Islet precursor cell (in vitro differentiated cells): ENCODE results near the gene INKA1.

Source experiments
- DNase-seq: peaks from one replicate; pipeline ENCODE4 v3.0.0-alpha.2; 2018

Gene INKA1

DNA sequence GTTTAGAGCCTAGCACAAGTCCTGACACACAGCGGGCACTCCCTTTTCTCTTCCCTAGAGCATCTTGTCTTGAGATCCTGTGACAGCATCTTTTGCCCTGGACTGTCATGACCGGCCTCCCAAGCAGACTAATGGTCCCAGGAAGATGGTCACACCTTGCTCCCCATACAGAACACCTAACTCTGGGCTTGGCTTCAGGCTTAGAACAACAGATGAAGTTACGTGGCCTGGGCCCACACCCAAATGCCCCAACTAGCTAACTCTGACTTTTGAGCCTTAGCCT is 15.9 kb upstream of the INKA1 start:
- no peak for DNase-seq

DNA sequence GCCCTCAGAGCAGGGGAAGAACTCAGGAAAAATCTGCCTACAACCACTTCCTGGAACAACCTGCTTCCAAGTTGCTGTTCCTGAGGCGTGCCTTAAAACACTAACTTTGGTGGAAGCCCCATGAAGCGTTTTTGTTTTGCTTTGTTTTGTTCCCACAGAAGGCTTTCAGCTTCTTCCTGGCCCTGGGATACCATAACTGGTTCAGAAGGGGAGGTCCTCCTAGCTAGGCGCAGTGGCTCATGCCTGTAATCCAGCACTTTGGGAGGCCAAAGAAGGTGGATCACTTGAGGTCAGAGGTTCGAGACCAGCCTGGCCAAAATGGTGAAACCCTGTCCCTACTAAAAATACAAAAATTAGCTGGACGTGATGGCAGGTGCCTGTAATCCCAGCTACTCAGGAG is 15.5 kb upstream of the INKA1 start:
- DNase-seq = no peak

DNA sequence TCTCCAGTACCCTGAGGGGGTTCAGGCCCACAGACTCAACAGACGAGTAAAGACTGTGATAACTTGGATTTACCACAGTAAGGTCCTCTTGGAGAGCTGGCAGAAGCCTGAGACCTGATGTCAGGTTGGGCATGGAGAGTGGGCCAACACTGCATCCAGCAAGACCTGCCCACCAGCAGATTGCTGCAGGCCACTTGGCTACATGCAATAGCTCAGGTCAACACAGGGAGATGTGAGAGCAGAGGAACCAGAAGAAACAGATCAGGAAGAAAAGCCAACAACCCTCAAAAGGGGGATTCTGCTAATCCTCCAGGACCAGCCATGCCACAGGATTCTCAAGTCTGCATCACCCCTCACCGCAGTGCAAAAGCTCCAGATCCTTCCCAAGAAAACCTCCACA is 15.0 kb upstream of the INKA1 start:
- DNase-seq = peak; percentile 14

DNA sequence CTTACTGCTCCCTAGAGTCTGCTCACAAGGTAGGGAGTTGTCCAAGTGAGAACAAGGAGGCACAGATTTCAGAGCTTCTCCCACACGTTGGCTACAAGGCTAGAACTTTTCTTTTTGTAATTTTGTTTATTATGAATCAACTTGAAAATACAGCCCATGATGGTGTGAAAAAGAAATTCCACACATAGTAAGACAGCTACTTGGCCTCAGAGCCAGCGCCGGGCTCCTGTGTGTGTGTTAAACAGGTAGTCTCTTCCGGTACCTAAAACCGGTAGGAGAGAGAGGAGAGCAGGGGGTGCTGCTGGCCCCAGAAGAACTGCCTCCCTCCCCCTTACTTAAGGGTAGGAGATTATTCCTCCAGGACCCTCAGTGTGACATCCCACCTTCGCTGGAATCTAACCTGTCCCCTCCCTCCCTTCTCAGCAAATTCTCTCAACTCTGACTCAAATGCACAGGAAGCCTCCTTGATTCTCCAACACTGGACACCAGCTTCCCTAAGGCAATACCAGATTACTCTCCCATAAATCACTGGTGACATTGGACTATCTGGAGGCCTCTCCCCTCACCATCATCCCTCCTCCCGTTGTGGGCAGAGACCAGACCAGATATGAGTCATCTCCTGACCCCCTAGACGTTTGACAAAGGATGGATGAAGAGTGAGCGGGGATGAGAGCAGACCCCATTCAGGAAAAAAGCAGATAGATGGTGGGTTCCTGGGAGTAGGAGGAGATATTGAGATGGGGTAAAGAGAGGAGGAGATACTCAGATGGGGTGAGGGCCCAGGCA is 12.2 kb upstream of the INKA1 start:
- DNase-seq = peak; percentile 84

DNA sequence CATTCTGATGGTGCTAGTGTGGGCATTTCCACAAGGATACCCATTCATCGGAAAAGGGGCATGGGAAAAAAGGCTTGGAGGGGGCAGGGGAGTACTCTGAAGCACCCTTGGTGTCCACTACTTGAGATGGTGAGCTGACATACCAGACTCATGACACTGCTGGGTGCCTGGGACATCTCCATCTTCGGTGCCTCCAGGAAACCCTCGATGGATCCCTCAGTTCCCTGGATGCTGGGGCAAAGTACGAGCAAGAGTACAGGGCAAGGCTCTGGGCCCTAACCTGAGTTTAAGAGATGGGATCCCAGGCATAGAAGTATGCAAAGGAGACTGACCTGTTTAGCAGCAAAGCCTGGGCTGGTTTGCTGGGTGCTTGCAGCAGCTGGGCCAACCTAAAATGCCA is 11.5 kb upstream of the INKA1 start:
- DNase-seq = peak; percentile 53

DNA sequence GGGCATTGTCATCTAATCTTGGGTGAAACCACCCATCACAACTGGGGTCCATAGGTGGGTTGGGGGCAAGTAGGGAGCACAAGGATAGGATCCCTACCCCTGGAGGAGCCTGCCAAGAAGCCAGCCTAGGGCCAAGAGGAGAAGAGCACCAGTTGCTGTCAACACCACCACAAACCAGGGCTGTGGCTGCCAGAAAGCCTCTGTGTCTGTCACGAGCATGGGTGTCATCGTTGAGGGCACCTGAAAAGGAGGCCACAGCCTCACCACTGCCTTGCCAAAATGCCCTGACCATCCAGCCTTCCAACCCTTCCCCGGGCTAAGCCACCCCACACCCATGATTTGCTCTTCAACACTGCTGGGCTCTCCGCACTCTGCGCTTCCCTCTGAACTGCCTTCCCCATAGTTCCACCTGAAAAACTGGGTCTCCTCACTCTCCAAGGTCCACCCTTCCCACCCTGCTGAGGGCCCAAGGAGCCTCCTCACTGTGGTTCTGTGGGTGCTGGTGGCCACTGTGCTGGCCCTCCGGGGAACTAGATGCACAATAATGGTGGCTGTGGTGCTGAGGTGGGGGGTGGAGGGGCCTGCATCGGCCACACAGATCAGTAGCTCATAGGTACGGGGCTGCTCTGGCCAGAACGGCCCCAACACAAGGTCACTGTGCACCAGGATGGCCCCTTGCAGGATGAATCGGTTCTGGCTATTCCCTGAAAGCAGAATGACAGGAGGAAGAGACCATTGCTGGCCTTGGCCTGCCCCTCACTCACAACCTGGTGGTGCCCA is 10.5 kb upstream of the INKA1 start:
- peak; percentile 32 for DNase-seq

DNA sequence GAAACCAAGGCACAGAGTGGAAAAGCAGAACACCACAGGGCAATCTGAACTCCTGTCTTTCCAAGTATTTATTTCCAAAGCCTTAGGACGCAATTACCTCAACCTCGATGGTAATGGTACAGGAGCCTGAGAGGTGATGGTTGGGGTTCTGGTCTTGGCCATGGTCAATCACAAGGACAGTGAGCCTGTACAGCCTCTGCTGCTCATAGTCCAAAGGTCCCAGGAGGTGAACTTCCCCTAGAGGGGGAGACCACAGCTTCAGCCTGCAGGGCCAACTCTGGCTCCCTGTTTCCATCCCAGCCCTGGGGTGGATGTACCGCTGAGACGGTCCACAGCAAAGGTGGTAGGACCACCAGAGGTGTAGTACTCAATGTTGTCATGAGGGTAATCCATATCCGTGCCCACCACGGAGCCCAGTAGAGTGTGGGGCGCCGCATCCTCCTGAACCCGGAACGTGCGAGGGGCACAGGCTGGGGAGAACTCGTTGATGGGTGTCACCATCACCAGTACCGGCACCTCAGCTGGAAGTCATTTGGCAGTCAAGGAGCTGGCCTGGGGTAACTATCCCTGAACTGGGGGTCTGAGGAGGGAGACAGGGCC is 9.5 kb upstream of the INKA1 start:
- DNase-seq = no peak

DNA sequence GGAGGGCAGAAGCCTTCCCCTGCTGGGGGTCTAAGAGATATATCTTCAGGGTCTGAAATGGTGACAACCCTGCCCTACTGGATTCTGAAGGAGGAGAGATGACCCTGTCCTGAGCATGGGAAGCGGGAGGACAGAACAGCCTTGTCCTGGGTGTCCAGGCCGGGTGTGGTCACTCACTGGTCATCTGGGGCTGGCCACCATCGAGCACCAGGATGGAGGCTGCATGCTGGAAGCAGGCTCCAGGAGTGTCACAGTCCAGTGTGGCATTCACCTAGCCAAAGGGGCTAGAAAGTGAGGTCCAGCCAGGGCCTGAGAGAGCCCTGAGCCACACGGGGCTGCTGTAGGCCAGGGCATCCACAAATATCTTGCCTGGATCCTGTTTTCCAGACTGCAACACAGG is 8.6 kb upstream of the INKA1 start:
- no peak for DNase-seq

DNA sequence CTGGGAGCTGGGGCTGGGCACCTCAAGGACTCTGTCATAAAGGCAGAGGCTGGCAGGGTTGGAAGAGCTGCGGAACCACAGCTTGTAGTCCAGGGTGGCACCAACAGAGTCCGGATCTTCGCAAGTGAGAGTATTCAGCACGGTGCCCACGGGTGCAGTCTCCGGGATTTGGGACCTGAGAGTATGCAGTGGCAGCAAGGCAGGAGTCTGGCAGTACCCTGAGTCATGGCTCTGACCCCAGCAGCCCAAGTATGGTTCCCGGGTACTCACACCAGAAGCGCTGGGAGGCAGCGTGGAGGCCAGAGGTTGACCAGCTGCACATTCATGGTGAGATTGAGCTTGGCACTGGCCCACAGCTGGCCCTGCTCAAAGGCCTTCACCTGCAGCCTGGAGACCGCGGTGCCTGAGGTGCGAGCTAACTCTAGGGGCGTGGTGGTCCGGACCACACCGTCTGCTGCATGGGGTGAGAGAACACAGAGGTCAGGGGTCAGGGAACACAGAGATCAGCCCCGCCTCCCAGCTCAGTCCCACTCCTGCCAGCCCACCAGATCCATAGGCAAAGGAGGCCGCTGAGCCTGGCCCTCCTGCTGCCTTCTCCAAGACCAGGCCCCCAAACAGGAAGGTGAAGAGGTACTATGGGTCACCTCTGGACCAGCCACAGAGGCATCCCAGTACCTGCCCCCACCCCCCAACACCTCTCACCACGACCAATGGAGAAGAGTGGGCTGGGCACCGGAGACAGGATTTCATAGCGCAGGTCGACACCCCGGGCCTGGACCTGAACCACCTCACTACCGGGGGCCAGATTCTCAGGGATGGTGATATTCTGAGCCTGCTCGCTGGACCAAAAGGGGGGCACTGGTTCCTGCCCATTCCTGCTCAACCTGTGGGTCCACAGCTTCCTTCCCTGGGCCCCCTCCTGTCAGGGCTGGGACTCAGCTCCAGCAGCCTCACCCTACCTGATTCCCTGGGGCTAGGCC is 7.8 kb upstream of the INKA1 start:
- DNase-seq = no peak

DNA sequence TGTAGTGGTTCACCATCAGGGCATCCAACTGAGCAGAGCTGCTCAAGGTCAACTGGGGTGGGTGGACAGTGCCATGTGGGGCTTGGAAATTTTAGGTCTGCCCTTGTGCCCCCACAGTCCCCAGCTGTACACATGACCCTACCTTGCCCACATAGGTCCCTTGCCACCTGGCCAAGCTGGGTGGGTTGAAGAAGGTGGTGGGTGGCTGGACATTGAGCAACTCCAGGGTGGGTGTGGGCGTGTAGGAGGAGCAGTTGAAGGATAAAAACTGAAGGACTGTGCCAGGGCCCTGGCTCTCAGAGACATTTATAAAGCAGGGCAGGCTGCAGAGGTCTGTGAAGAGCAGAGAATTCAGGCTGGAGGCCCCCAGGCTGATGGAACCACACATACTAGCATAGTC is 4.0 kb upstream of the INKA1 start:
- DNase-seq = no peak

DNA sequence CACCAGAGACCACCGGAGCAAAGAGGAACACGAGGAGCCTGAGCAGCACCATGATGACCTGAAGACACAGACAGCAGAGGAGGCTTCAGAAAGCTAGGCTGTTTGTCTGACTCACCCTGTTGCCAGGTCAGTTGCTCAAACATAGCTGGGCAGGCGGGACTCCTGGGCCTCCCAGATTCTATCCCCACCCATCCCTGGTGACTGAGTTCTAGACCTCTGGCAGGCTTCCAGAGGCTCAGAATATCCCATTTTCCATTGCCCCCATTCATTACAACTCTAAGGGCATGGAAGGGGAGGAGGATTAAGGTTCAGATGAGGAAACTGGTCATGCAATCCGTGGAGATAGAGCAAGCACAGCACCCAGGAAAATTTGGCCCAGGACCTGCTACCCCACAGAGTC is 3.3 kb upstream of the INKA1 start, which contains the start of gene CDHR4:
Gene CDHR4 (minus strand): TSS at position 113 of the 400 bp plus-strand sequence. CDS start 61 bp downstream, at position 52.
- DNase-seq = no peak

DNA sequence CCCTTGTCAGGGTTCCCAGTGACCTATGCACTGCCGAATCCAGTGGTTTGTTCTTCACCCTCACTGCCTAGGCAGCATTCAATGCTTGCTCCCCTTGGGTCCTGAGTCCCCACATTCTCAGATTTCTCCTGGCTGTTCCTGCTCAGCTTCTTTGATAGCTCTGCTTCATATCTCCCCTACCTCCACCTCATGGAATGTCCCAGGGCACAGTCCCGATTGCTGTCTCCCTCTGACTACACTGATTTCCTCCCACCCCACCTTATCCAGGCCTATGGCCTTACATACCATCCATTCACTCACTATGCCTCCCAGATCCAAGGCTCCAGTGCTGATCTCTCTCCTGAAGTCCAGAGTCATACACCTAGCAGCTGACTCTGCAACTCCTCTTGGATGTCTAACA is 1.9 kb upstream of the INKA1 start:
- no peak for DNase-seq

DNA sequence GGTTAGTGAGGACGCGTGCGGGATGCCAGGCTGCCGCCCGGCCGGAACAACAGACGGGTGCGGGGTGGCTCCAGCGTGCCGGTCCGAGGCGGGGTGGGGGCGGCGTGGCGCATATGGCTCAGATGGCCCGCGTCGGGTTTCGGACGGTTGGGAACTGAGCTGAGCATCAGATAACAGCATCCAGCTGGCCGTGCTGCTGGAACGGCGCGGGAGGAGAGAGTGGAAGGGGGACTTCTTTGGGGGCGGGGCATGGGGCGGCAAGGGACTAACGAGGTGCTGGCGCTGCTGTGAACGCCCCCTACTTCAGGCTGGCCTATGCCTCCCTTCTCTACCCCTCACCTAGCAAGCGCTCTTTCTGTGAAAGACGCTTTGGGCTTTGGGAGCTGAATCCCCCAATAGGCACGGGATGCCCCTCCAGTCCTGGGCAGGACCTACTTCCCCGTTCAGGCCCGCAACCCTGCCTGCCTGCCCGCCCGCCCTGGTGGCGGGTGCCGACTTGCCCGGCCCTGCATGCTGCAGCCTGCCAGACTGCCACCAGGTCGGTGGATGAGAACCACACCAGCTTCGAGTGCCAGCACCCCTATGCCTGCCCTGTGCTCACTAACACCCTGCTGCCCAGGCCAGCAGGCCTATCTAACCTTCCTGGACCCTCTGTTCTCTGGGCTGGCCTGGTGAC is 542 bp downstream of the INKA1 start:
- DNase-seq = no peak

DNA sequence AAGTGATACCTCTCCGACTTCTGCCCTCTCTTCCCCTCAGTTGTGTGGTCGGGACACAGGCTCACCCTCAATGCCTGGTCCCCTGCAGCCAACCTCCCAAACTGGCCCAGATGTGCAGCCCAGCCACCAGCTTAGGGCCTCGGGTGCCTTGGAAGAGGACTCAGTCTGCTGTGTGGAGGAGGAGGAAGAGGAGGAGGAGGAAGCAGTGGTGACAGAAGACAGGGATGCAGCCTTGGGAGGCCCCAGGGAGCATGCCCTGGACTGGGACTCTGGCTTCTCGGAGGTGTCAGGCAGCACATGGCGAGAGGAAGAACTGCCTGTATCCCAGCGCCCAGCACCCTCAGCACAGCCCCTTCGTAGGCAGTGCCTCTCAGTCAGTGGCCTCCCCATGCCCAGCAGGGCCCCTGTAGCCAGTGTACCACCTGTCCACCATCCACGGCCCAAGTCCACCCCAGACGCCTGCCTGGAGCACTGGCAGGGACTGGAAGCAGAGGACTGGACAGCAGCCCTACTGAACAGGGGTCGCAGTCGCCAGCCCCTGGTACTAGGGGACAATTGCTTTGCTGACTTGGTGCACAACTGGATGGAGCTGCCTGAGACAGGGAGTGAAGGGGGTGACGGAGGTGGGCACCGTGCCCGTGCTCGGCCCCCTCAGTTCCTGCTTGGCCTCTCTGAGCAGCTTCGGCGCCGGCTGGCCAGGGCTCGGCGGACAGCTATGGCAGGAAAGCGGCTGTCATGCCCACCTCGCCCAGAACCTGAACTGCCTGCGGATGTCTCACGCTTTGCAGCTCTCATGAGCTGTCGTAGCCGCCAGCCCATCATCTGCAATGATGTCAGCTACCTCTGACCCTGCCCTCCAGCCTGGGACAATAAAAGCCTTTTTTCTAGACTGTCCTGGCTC is 1.3 kb downstream of the INKA1 start:
- peak; percentile 77 for DNase-seq

DNA sequence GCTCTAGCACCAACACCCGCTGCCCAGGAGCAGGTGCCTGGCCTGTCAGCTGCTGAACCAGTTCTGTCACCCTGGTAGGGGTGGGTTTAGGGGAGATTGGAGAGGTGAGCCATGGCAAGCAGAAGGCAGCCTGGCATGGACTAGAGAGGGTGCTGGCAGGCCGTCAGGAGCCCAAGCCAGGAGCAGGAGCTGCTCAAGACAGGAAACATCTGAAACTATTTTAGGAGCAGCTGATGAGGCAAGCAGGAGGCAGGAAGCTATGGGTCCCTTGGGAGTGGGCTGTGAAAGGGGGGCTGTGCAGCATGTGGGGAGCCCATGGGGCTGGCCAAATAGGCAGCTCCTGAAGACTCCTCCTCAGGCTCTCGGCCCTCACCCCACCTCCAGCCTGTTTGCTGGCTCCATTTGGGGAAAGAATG is 2.3 kb downstream of the INKA1 start:
- DNase-seq = no peak

DNA sequence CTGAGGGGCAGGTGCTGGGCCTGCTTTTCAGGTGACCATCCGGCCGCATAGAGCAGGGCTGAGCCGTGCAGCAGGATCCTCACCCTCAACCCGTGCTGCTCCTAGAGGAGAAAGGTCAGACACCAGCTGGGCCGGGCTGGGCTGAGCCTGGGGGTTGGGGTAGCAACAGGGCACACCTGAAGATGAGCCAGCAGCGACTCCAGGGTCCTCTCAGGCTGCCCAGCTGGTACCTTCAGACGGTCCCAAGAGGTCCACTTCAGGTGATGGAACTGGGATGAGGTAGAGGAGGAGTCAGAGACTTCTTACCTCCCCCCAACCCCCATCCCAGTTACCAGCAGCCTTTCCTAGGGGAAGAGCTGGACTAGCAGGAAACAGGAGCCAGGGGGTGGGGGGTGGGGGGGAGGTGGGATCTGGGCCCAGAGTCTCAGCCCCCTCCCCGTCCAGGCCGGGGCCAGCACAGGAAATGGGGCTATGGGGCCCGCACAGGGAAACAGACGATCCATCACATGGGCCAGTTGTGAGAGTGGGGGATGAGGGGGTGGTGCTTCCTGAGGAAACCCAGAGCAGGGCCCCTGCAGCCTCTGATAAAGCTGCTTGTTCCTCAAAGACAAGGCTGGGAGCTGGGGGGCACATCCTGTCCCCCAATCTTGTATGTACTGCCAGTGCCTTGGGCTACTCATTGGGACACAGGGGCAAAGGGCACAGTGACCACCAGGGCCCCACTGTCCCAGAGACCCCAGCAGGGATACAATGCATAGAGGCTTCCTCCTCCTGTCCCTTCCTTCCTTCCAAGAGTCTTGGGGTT is 3.0 kb downstream of the INKA1 start:
- no peak for DNase-seq

DNA sequence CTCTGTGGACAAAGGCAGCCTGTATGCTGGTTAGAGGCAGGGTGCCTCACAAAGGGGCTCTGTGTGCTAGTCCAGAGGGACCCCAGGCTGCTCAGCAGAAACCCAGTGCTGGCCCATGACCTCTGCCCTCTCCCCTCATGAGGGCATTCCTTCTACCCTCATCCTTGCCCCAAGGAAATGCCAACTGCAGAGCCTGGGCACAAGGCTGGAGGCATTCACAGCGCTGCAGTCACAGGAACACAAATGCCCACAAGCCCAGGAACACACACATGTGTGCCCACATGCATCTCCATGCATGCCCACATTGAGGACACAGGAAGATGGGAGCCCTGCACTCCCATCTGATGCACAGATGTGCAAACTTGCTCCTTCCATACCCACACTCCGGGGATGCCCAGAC is 3.8 kb downstream of the INKA1 start:
- no peak for DNase-seq

DNA sequence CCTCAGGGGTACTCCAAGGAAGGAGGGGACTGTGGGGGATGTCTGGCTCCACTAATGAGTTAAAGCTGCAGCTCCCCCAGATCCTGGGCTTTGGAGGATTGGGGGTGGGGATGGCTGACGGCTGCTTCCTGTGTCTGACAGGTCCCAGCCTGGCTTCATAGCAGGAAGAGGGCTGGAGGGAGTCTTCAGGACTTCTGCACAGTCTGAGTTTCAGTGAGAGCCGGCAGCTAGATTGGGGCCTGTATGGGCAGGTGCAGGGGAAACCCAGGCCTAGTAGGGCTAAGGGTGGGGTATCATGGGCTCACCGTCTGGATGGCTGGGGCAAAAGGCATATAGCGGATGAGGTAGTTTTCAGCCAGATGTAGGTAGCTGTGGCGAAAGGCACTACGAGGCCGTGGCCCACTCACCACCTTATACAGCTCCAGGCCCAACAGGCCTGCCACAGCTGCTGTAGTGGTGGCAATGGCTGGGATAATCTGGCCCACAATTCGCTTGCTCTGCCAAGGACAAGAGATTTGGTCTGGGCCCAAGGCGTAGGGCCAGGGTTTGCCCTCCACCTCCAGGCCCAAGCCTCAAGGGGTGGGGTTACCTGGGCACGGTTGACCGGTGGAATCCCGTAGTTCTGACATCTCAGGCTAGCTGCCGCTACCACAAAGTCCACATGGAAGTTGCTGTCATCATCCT is 4.5 kb downstream of the INKA1 start:
- DNase-seq = peak; percentile 56

DNA sequence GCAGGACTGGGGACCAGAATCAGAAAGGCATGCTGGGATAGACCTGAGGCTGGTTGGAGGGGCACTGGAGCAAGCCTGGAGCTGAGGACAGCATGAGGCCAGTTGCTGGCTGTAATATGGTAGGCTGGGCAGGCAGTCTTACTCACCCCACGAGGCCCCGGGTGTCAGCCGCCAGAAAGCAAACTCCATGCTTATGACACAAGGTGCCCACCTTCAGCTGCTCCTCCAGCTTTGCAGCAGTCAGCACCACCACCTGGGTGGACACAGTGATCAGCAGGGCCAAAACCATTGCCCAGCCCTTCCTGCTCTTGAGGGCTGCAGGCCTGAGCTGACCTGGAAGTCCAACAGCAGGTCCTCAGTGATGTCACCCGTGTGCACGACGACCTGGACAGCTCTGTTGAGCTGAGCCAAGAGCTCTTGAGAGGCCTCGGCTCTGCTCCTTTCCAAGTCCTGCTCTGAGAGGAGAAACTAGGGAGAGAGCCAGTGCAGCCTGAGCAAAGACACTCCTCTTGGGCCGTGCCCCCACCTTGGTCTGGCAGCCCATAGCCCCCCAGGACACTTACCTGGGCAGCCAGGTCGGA is 9.9 kb downstream of the INKA1 start:
- peak; percentile 42 for DNase-seq
